H1 (cell line): Measurements from ENCODE around the gene PHLDA2. TPM values are rescaled to one million over a fixed set of nuclear protein-coding genes. Genes with fewer than 3 reads are reported as not detected.

ENCODE experiments used
- CTCF ChIA-PET: fragments of 300-600 bp; sonication (Branson Sonifier 250); formaldehyde crosslinking; loops from one replicate; lab custom pipeline; 2021; ENCODE audit not compliant: partially characterized antibody; lab: Charles Lee
- POLR2A ChIA-PET: fragments of 300-600 bp; sonication (Branson Sonifier 250); formaldehyde crosslinking; loops from one replicate; lab custom pipeline; 2021; ENCODE audit warnings: inconsistent platforms; ENCODE audit not compliant: partially characterized antibody; lab: Charles Lee
- DNase-seq, 2 experiments: peaks; one replicate each; pipeline versions ENCODE4 v3.0.0 to v3.0.0-alpha.2; 2010 to 2022; ENCODE audit warnings: low spot score in 2 of 2, low read depth in 1 of 2, mixed read lengths in 1 of 2
- FAIRE-seq: peaks from 2 replicates; lab custom pipeline; 2011; peaks lifted over from hg19 to GRCh38; lab: Jason Lieb, UNC
- H2AFZ ChIP-seq: 2 replicates; pipeline ENCODE4 v1.8.1; 2012; ENCODE audit warnings: low read length, inconsistent platforms
- H2AK5ac ChIP-seq: 2 replicates; pipeline ENCODE4 v1.6.1; 2013; ENCODE audit warnings: low read depth, low read length
- H2BK120ac ChIP-seq: replicated peaks from 2 replicates; pipeline ENCODE3; 2013; ENCODE audit warnings: low read depth, low read length, inconsistent platforms
- H2BK12ac ChIP-seq: 2 replicates; pipeline ENCODE4 v1.6.1; 2013; ENCODE audit warnings: low read depth, low read length
- H2BK15ac ChIP-seq: 2 replicates; pipeline ENCODE4 v1.6.1; 2013; ENCODE audit warnings: low read length
- H2BK20ac ChIP-seq: 2 replicates; pipeline ENCODE4 v1.6.1; 2013; ENCODE audit warnings: low read length
- H2BK5ac ChIP-seq: 2 replicates; pipeline ENCODE4 v1.6.1; 2013; ENCODE audit warnings: low read depth, low read length
- H3K14ac ChIP-seq: 2 replicates; pipeline ENCODE4 v1.6.1; 2013; ENCODE audit warnings: inconsistent platforms; ENCODE audit not compliant: insufficient read length
- H3K18ac ChIP-seq: 2 replicates; pipeline ENCODE4 v1.6.1; 2013; ENCODE audit warnings: low read length; ENCODE audit errors: extremely low read depth
- H3K23ac ChIP-seq: 2 replicates; pipeline ENCODE4 v1.6.1; 2013; ENCODE audit warnings: inconsistent platforms; ENCODE audit not compliant: insufficient read length
- H3K23me2 ChIP-seq: 2 replicates; pipeline ENCODE4 v1.6.1; 2013; ENCODE audit warnings: low read depth, low read length
- H3K27ac ChIP-seq: 2 replicates; pipeline ENCODE4 v1.6.1; 2011; ENCODE audit warnings: low read depth, low read length, inconsistent platforms
- H3K27me3 ChIP-seq, 4 experiments: replicated peaks in 1 of 4; 1 replicate in 1 of 4; 2 replicates in 3 of 4; pipeline versions ENCODE4 v1.6.1 to v1.8.1; 2011 to 2013; ENCODE audit warnings: low read length in 3 of 4, mild to moderate bottlenecking in 3 of 4, inconsistent platforms in 2 of 4, mixed read lengths in 2 of 4, moderate library complexity in 1 of 4; ENCODE audit not compliant: control insufficient read depth in 3 of 4, insufficient read depth in 3 of 4; ENCODE audit errors: extremely low read depth in 1 of 4
- H3K36me3 ChIP-seq, 4 experiments: 2 replicates each; pipeline versions ENCODE4 v1.6.1 to v1.8.1; 2011 to 2013; ENCODE audit warnings: mild to moderate bottlenecking in 4 of 4, low read length in 3 of 4, moderate library complexity in 2 of 4, control low read depth in 1 of 4, inconsistent platforms in 1 of 4; ENCODE audit not compliant: insufficient read depth in 4 of 4, control insufficient read depth in 2 of 4
- H3K4ac ChIP-seq: replicated peaks from 2 replicates; pipeline ENCODE3; 2013; ENCODE audit warnings: low read length, low read depth, mixed read lengths, inconsistent platforms; ENCODE audit not compliant: insufficient read length
- H3K4me1 ChIP-seq, 4 experiments: replicated peaks in 1 of 4; 1 replicate in 1 of 4; 2 replicates in 3 of 4; pipeline versions ENCODE4 v1.6.1 to v1.8.1; 2011 to 2013; ENCODE audit warnings: low read length in 3 of 4, inconsistent platforms in 2 of 4, mixed read lengths in 1 of 4; ENCODE audit not compliant: insufficient read depth in 4 of 4, control insufficient read depth in 3 of 4
- H3K4me2 ChIP-seq, 2 experiments: 2 replicates each; pipeline versions ENCODE4 v1.6.1 to v1.8.1; 2011 to 2013; ENCODE audit warnings: low read depth in 2 of 2, low read length in 2 of 2, control low read depth in 1 of 2, inconsistent platforms in 1 of 2, mild to moderate bottlenecking in 1 of 2; ENCODE audit not compliant: insufficient read depth in 1 of 2
- H3K4me3 ChIP-seq, 4 experiments: fragments of 200-600, 300-600 bp in 1 of 4; sonication (generic), shearing (Covaris generic), sonication (Bioruptor Twin) in 1 of 4; 2 replicates each; pipeline versions ENCODE4 v1.5.1 to v1.8.1; 2011 to 2016; ENCODE audit warnings: low read length in 4 of 4, low read depth in 3 of 4, control low read depth in 2 of 4, inconsistent platforms in 2 of 4, mild to moderate bottlenecking in 2 of 4, mixed read lengths in 1 of 4, moderate library complexity in 1 of 4; ENCODE audit not compliant: insufficient read depth in 2 of 4; ENCODE audit errors: extremely low read depth in 1 of 4
- H3K56ac ChIP-seq: replicated peaks from 2 replicates; pipeline ENCODE3; 2013; ENCODE audit warnings: low read depth, mild to moderate bottlenecking, mixed read lengths, low read length, inconsistent platforms; ENCODE audit not compliant: insufficient read length
- H3K79me1 ChIP-seq: 2 replicates; pipeline ENCODE4 v1.6.1; 2013; ENCODE audit warnings: low read depth, low read length, control low read depth
- H3K79me2 ChIP-seq, 2 experiments: 2 replicates each; pipeline versions ENCODE4 v1.6.1 to v1.8.1; 2012 to 2013; ENCODE audit warnings: low read length in 2 of 2, mild to moderate bottlenecking in 2 of 2, inconsistent platforms in 1 of 2; ENCODE audit not compliant: insufficient read depth in 2 of 2, control insufficient read depth in 1 of 2
- H3K9ac ChIP-seq, 4 experiments: replicated peaks in 1 of 4; 1 replicate in 1 of 4; 2 replicates in 3 of 4; pipeline versions ENCODE4 v1.6.1 to v1.8.1; 2011 to 2013; ENCODE audit warnings: low read depth in 3 of 4, low read length in 3 of 4, control low read depth in 2 of 4, mild to moderate bottlenecking in 2 of 4, moderate library complexity in 2 of 4, inconsistent platforms in 1 of 4; ENCODE audit errors: extremely low read depth in 1 of 4
- H3K9me3 ChIP-seq, 2 experiments: 2 replicates each; pipeline versions ENCODE4 v1.6.1 to v1.8.1; 2012 to 2013; ENCODE audit warnings: mild to moderate bottlenecking in 2 of 2, moderate library complexity in 2 of 2, control low read depth in 1 of 2, inconsistent platforms in 1 of 2, low read depth in 1 of 2, low read length in 1 of 2, mixed read lengths in 1 of 2; ENCODE audit not compliant: insufficient read depth in 2 of 2
- H4K20me1 ChIP-seq, 2 experiments: replicated peaks in 1 of 2; 2 replicates each; pipeline versions ENCODE3 to v1.8.1; 2011 to 2013; ENCODE audit warnings: inconsistent platforms in 2 of 2, low read length in 2 of 2, mild to moderate bottlenecking in 1 of 2; ENCODE audit not compliant: insufficient read depth in 2 of 2, control insufficient read depth in 1 of 2
- H4K5ac ChIP-seq: 2 replicates; pipeline ENCODE4 v1.6.1; 2013; ENCODE audit warnings: low read length, low read depth, mixed read lengths, inconsistent platforms; ENCODE audit not compliant: insufficient read length
- H4K8ac ChIP-seq: 2 replicates; pipeline ENCODE4 v1.8.0; 2013; ENCODE audit warnings: mild to moderate bottlenecking, moderate library complexity, low read length, inconsistent platforms; ENCODE audit not compliant: insufficient read depth; ENCODE audit errors: extremely low read depth
- H4K91ac ChIP-seq: replicated peaks from 2 replicates; pipeline ENCODE3; 2013; ENCODE audit warnings: low read length, mixed read lengths, inconsistent platforms; ENCODE audit not compliant: insufficient read length
- KDM1A ChIP-seq: fragments of 200-600, 300-600 bp; sonication (generic); IDR thresholded peaks from 2 replicates; pipeline ENCODE4 v1.7.1; 2016; ENCODE audit warnings: mild to moderate bottlenecking, low read length, borderline replicate concordance
- WGBS, 2 experiments: shearing (Covaris generic) in 1 of 2; methylation state at CpG; one replicate each; pipeline versions ENCODE4 v1.1.6 to v1.1.7; 2013 to 2015; ENCODE audit warnings: low lambda C conversion rate in 2 of 2, mixed read lengths in 2 of 2, inconsistent platforms in 1 of 2, low coverage in 1 of 2, missing lambda C conversion rate in 1 of 2; ENCODE audit not compliant: insufficient replicate concordance in 2 of 2, insufficient coverage in 1 of 2, insufficient read length in 1 of 2; ENCODE audit errors: extremely low coverage in 1 of 2, missing lambda C conversion rate in 1 of 2; 5-methylcytosine and 5-hydroxymethylcytosine counted together
- polyA plus RNA-seq, 7 experiments: library from polyadenylated mRNA; depleted of rRNA in 3 of 7; stranded (reverse) in 5 of 7; unstranded in 2 of 7; fragments of >200 nt in 5 of 7; fragments of 200-250 nt in 2 of 7; gene quantifications; 1 replicate in 5 of 7; 2 replicates in 1 of 7; 4 replicates in 1 of 7; pipeline versions ENCODE4 v1.2.1 to v1.2.3, GENCODE V29; 2011 to 2013; ENCODE audit warnings: missing spikeins in 2 of 7, mixed read lengths in 2 of 7
- total RNA-seq: library from RNA; stranded (reverse); fragmentation: NEBNext Ultra II Directional; extraction: Animal tissue kit (Norgen Biotek cat#: 25700); gene quantifications from 2 replicates; pipeline ENCODE4 v1.2.1, GENCODE V29; 2021
- TF ChIP-seq, protein P1 (sequence below): IDR thresholded peaks from 2 replicates; pipeline ENCODE4 v1.6.1; 2011; ENCODE audit warnings: low read depth, mild to moderate bottlenecking, low read length; ENCODE audit not compliant: insufficient read depth

The PHLDA2 gene
- total and polyA plus RNA-seq, 2 of the 8 experiments (the other 6 are each of a cell fraction or from before 2014, with no cell fraction given) = 5.2 to 7.6 TPM

DNA sequence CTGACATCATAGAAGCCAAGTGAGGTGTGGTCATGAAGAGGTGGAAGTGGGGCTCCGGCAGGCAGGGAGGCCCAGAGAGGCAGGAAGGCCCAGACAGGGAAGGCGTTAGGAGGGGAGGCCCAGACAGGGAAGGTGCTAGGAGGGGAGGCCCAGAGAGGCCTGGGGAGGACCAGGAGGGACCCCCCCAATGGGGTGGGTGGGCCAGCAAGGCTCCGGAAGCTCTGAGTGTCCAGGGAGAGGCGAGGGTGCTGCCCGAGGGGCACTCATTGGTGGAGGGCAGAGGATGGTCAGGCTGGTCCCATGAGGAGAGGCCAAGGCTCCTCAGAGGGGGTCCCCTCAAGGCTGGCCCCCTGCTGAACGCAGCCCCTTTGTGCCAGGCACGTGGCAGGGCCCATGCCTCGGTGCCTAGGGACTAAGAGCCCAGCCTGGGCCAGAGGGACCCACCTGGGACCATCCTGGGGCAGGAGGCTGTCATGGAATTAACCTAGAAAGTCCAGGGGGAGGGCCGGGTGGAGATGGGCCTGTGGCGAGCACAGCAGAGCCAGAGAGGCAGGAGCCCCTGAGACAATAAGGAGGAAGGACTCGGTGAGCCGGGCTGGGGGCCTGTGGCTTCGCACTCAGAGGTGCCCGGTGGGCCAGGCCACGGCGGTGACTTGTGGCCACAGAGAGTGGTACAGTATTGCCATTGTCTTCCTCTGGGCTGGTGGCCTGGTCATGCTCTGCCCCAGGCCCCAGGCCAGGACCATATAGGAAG lies 12.2 kb downstream of the PHLDA2 start:
- Histone ChIP-seq H3K56ac (no peak overlapping the region), H2BK20ac (no peak overlapping the region), H3K27ac (no peak overlapping the region), H2BK5ac (no peak overlapping the region), H3K4me2 (no peak overlapping the region), H4K91ac (no peak overlapping the region), H2BK12ac (no peak overlapping the region), H2AFZ (no peak overlapping the region), H2AK5ac (no peak overlapping the region), H4K20me1 (peaks cover 0 to 1% of the 10 kb centered on the region in 2 experiments), H3K4me3 (no peak overlapping the region), H4K8ac (no peak overlapping the region), H3K79me2 (no peaks in the 10 kb centered on the region), H3K9me3 (no peaks in the 10 kb centered on the region), H3K36me3 (no peaks in the 10 kb centered on the region), H2BK120ac (no peak overlapping the region), H3K23ac (no peak overlapping the region), H3K27me3 (no peaks in the 10 kb centered on the region), H3K14ac (no peak overlapping the region), H3K79me1 (no peaks in the 10 kb centered on the region), H3K4me1 (peaks cover 0 to 17% (median 8%) of the 10 kb centered on the region in 4 experiments; a peak in 4 of 7 replicates), H3K23me2 (no peaks in the 10 kb centered on the region), H3K18ac (no peak overlapping the region), H2BK15ac (no peak overlapping the region), H4K5ac (no peak overlapping the region), H3K4ac (no peak overlapping the region), H3K9ac (no peak overlapping the region)
- no peak for TF ChIP-seq KDM1A
- TF ChIP-seq, protein P1, sequence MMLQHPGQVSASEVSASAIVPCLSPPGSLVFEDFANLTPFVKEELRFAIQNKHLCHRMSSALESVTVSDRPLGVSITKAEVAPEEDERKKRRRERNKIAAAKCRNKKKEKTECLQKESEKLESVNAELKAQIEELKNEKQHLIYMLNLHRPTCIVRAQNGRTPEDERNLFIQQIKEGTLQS = no peak
- WGBS, 2 experiments = 93% methylated on average over 13 of the region's 16 CpGs; no CpG with 5 or more reads in 1 of the 2 experiments
- FAIRE-seq (no peak), DNase-seq (no peak)
- CTCF ChIA-PET = interaction anchor here (1.0 to 4.2 kb wide), 5 partner anchors 9 to 731 kb away, joined by 3 to 18 read pairs (median 4); no protein-coding TSS in a partner anchor
- POLR2A ChIA-PET = interaction anchor here (1.0 to 1.2 kb wide), 2 partner anchors 11 to 13 kb away, joined by 3 to 5 read pairs; no protein-coding TSS in a partner anchor
